K562 (cell line): Measurements from ENCODE around the gene ING2. TPM values are rescaled to one million over a fixed set of nuclear protein-coding genes. Genes with fewer than 3 reads are reported as not detected.

Experiments used
- C11orf30 ChIP-seq: fragments of 450-650 bp; IDR thresholded peaks from 2 replicates; pipeline ENCODE4 v1.6.1; 2016; ENCODE audit warnings: low read depth, mild to moderate bottlenecking
- CHD7 ChIP-seq: fragments of 200-600 bp; sonication (generic); IDR thresholded peaks from one replicate; pipeline ENCODE4 v1.6.1; 2012; ENCODE audit warnings: mild to moderate bottlenecking, low read depth, low read length, inconsistent platforms
- L3MBTL2 ChIP-seq: fragments of 450-650 bp; IDR thresholded peaks from 2 replicates; pipeline ENCODE4 v1.6.1; 2016; ENCODE audit warnings: mild to moderate bottlenecking, moderate library complexity
- TEAD1 ChIP-seq, 2 experiments: fragments of 450-650 bp in 1 of 2; sonication (generic) in 1 of 2; formaldehyde crosslinking; IDR thresholded peaks; 2 replicates each; pipeline versions ENCODE4 v1.4.0 to v1.8.0; 2020 to 2022; ENCODE audit warnings: mild to moderate bottlenecking in 2 of 2, missing genetic modification reagents in 1 of 2
- polyA plus RNA-seq, 8 experiments: library from polyadenylated mRNA; depleted of rRNA in 4 of 8; stranded (reverse) in 5 of 8; unstranded in 3 of 8; fragments of >200 nt; fragmentation: Nextera tagmentation in 2 of 8; fragmentation: Illumina TruSeq in 1 of 8; extraction: Ambion mirVana in 2 of 8; extraction: Trizol in 1 of 8; gene quantifications; 2 replicates each; pipeline versions ENCODE4 v1.2.1 to v1.2.3, GENCODE V29; 2011 to 2014; ENCODE audit warnings: inconsistent platforms in 1 of 8, missing spikeins in 1 of 8
- total RNA-seq, 7 experiments: library from RNA; depleted of rRNA in 6 of 7; stranded (reverse); fragments of >200 nt in 6 of 7; fragmentation: Illumina TruSeq in 2 of 7; extraction: Trizol in 2 of 7; gene quantifications; 2 replicates each; pipeline versions ENCODE4 v1.2.1 to v1.2.3, GENCODE V29; 2011 to 2021; ENCODE audit warnings: low replicate concordance in 1 of 7
- TF ChIP-seq, protein P1 (sequence below): fragments of 250-450 bp; sonication (Bioruptor Pico); IDR thresholded peaks from 2 replicates; pipeline ENCODE4 v1.8.0; 2022; ENCODE audit warnings: moderate library complexity, mild to moderate bottlenecking, inconsistent platforms

Gene ING2
- total and polyA plus RNA-seq, 9 of the 15 experiments (the other 6 are each of a cell fraction or from before 2014, with no cell fraction given), result 2.9 to 21.4 (median 12.4) TPM

GRCh38 chr4:183478123-183478522 lies 26.7 kb upstream of the ING2 start (continued):
- TF ChIP-seq, protein P1, sequence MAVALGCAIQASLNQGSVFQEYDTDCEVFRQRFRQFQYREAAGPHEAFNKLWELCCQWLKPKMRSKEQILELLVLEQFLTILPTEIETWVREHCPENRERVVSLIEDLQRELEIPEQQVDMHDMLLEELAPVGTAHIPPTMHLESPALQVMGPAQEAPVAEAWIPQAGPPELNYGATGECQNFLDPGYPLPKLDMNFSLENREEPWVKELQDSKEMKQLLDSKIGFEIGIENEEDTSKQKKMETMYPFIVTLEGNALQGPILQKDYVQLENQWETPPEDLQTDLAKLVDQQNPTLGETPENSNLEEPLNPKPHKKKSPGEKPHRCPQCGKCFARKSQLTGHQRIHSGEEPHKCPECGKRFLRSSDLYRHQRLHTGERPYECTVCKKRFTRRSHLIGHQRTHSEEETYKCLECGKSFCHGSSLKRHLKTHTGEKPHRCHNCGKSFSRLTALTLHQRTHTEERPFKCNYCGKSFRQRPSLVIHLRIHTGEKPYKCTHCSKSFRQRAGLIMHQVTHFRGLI, result no peak
- TF ChIP-seq C11orf30, result peak; percentile 71; the same call in 1 of the 2 replicates
- TF ChIP-seq CHD7, result no peak
- no peak for TF ChIP-seq TEAD1 (CRISPR knock-in tag; IDR thresholded peaks at IDR 0.05)
- no peak for TF ChIP-seq L3MBTL2
- TF ChIP-seq, all 486 proteins: peak for 8
